Loucy (cell line): ENCODE measurements around the gene CHERP.

Experiments
- H2AFZ ChIP-seq: fragments of 200-600 bp; sonication (generic); 2 replicates; pipeline ENCODE4 v1.6.0; 2016; ENCODE audit warnings: antibody characterized with exemption, mild to moderate bottlenecking, low read length, moderate library complexity
- H3F3A ChIP-seq: fragments of 200-600 bp; 2 replicates; pipeline ENCODE4 v1.6.0; 2016; ENCODE audit warnings: antibody characterized with exemption, low read depth, mild to moderate bottlenecking
- H3K27me3 ChIP-seq: fragments of 200-600 bp; sonication (generic); 2 replicates; pipeline ENCODE4 v1.6.1; 2014; ENCODE audit warnings: low read length, mild to moderate bottlenecking; ENCODE audit not compliant: insufficient read depth, poor library complexity, severe bottlenecking
- H3K36me3 ChIP-seq: fragments of 200-600 bp; sonication (generic); 2 replicates; pipeline ENCODE4 v1.6.1; 2016; ENCODE audit warnings: low read length; ENCODE audit not compliant: insufficient read depth
- H3K4me1 ChIP-seq: fragments of 200-600 bp; sonication (generic); 2 replicates; pipeline ENCODE4 v1.5.1; 2014; ENCODE audit warnings: low read length, mild to moderate bottlenecking; ENCODE audit not compliant: insufficient read depth, poor library complexity, severe bottlenecking
- H3K4me2 ChIP-seq: fragments of 200-600 bp; sonication (generic); 2 replicates; pipeline ENCODE4 v1.6.0; 2014; ENCODE audit warnings: antibody characterized with exemption, low read length, low read depth, mild to moderate bottlenecking; ENCODE audit not compliant: poor library complexity, severe bottlenecking
- H3K4me3 ChIP-seq: fragments of 200-600 bp; sonication (generic); 2 replicates; pipeline ENCODE4 v1.5.1; 2014; ENCODE audit warnings: low read length, mild to moderate bottlenecking, mixed read lengths; ENCODE audit not compliant: poor library complexity, severe bottlenecking
- H3K79me2 ChIP-seq: fragments of 200-600 bp; sonication (generic); 2 replicates; pipeline ENCODE4 v1.6.1; 2014; ENCODE audit warnings: low read length; ENCODE audit not compliant: insufficient read depth
- H3K9ac ChIP-seq: fragments of 200-600 bp; sonication (generic); 2 replicates; pipeline ENCODE4 v1.6.0; 2014; ENCODE audit warnings: mild to moderate bottlenecking, low read depth, low read length, moderate library complexity; ENCODE audit not compliant: poor library complexity, severe bottlenecking
- H3K9me2 ChIP-seq: fragments of 200-600 bp; sonication (generic); replicated peaks from 2 replicates; pipeline ENCODE4 v1.6.1; 2016; ENCODE audit warnings: low read depth, low read length, mixed read lengths
- H3K9me3 ChIP-seq: fragments of 200-600 bp; sonication (generic); 2 replicates; pipeline ENCODE4 v1.6.1; 2014; ENCODE audit warnings: mild to moderate bottlenecking, antibody characterized with exemption, low read length, low read depth; ENCODE audit not compliant: insufficient read depth
- H4K20me1 ChIP-seq: fragments of 200-600 bp; sonication (generic); 2 replicates; pipeline ENCODE4 v1.6.0; 2014; ENCODE audit warnings: antibody characterized with exemption, low read length, mild to moderate bottlenecking; ENCODE audit not compliant: insufficient read depth, poor library complexity, severe bottlenecking
- CTCF ChIP-seq: fragments of 200-600 bp; sonication (generic); conservative IDR thresholded peaks from 2 replicates; pipeline ENCODE4 v1.5.1; 2014; ENCODE audit warnings: mild to moderate bottlenecking, antibody characterized with exemption, low read length
- EZH2phosphoT487 ChIP-seq: fragments of 200-600 bp; IDR thresholded peaks from 2 replicates; pipeline ENCODE4 v1.6.1; 2018; ENCODE audit warnings: antibody characterized with exemption, mild to moderate bottlenecking, moderate library complexity, borderline replicate concordance

CHERP gene

GRCh38 chr19:16586477-16586871, 44.2 kb upstream of the CHERP start:
- no peak overlapping the region for H3K4me3 ChIP-seq
- H3K4me2 ChIP-seq = peak overlapping the region; percentile 73
- TF ChIP-seq EZH2phosphoT487 (no peak), CTCF (no peak)
- peak overlapping the region; percentile 47 for H3K9ac ChIP-seq
- peaks cover 97% of the 10 kb centered on the region for H3K79me2 ChIP-seq
- H2AFZ ChIP-seq = no peak overlapping the region
- H4K20me1 ChIP-seq = peaks cover 36% of the 10 kb centered on the region
- H3K4me1 ChIP-seq = peaks cover 81% of the 10 kb centered on the region
- H3K9me3 ChIP-seq = no peaks in the 10 kb centered on the region
- no peaks in the 10 kb centered on the region for H3K9me2 ChIP-seq
- H3F3A ChIP-seq = no peaks in the 10 kb centered on the region
- no peaks in the 10 kb centered on the region for H3K36me3 ChIP-seq
- H3K27me3 ChIP-seq = no peaks in the 10 kb centered on the region

GRCh38 chr19:16585808-16586476, 43.7 kb upstream of the CHERP start:
- Histone ChIP-seq H3K4me1 (peaks cover 78% of the 10 kb centered on the region), H2AFZ (no peak overlapping the region), H3K9ac (peak overlapping the region; percentile 47), H3K27me3 (no peaks in the 10 kb centered on the region), H3F3A (no peaks in the 10 kb centered on the region), H3K36me3 (no peaks in the 10 kb centered on the region), H3K4me2 (peak overlapping the region; percentile 73), H3K9me3 (no peaks in the 10 kb centered on the region), H3K4me3 (no peak overlapping the region), H4K20me1 (peaks cover 41% of the 10 kb centered on the region), H3K9me2 (no peaks in the 10 kb centered on the region), H3K79me2 (peaks cover 97% of the 10 kb centered on the region)
- TF ChIP-seq CTCF (no peak), EZH2phosphoT487 (no peak)

- Histone ChIP-seq H3K36me3 (no peaks in the 10 kb centered on the region), H3K4me2 (peak overlapping the region; percentile 73), H3K4me1 (peaks cover 75% of the 10 kb centered on the region), H3K9me2 (no peaks in the 10 kb centered on the region), H3K9me3 (no peaks in the 10 kb centered on the region), H3K27me3 (no peaks in the 10 kb centered on the region), H3K79me2 (peaks cover 99% of the 10 kb centered on the region), H3K9ac (peak overlapping the region; percentile 47), H3F3A (no peaks in the 10 kb centered on the region), H3K4me3 (peak overlapping the region; percentile 66), H4K20me1 (peaks cover 39% of the 10 kb centered on the region), H2AFZ (no peak overlapping the region)
- TF ChIP-seq CTCF (no peak), EZH2phosphoT487 (no peak)
These were observed 43.0 kb upstream of the CHERP start for GRCh38 chr19:16585094-16585801.
